A549 treated with Hydrocortisone at 1 μM for 4 hours (cell line): Measurements from ENCODE around the gene PPIAL4G. TPM values are rescaled to one million over a fixed set of nuclear protein-coding genes. Genes with fewer than 3 reads are reported as not detected.

Experiments
- total RNA-seq: library from RNA; stranded (reverse); fragments of 200-300 nt; extraction: Qiagen RNA extraction; gene quantifications from 5 replicates; pipeline ENCODE4 v1.2.3, GENCODE V29; 2022

PPIAL4G gene
- total RNA-seq, result not detected in 5 replicates

GRCh38 chr1:148483029-148483428 is at the start of gene PPIAL4G:
TSS of gene PPIAL4G (minus strand) at chr1:148483302. CDS start at chr1:148483252, 50 bp downstream.

Other genes with a start within 250 kb of the PPIAL4G start
- 24.5 to 29.5 TPM (median 27.0 TPM) in 5 replicates for gene NBPF14, start 112.7 kb upstream of the PPIAL4G start, total RNA-seq